A549 (cell line): Measurements from ENCODE around the gene TPD52L1. TPM values are rescaled to one million over a fixed set of nuclear protein-coding genes. Genes with fewer than 3 reads are reported as not detected.
A peak's percentile ranks its signal among the peaks of the same experiment; 100 is the strongest.

ENCODE experiments used
- ATAC-seq, 2 experiments: fragments of 200-7000 bp in 1 of 2; fragments of >200 bp in 1 of 2; cut with Nextera tagmentation in 1 of 2; cut with Tn5 transposase in 1 of 2; 3 replicates each; pipeline versions ENCODE4 v1.8.0 to v1.9.1; 2018 to 2020; ENCODE audit warnings: mild to moderate bottlenecking in 1 of 2, moderate library complexity in 1 of 2
- CTCF ChIA-PET: fragments of 300-600 bp; sonication (Branson Sonifier 250); formaldehyde crosslinking; extraction: SDS; loops from one replicate; lab custom pipeline; 2021; ENCODE audit warnings: antibody characterized with exemption, inconsistent platforms; lab: Yijun Ruan, JAX
- POLR2A ChIA-PET: fragments of 350-600 bp; formaldehyde crosslinking; extraction: SDS; loops from one replicate; lab custom pipeline; 2021; ENCODE audit warnings: antibody characterized with exemption, inconsistent platforms; lab: Yijun Ruan, JAX
- DNase-seq, 2 experiments: peaks; one replicate each; pipeline versions ENCODE4 v3.0.0 to v3.0.0-alpha.2; 2011 to 2016; ENCODE audit warnings: low read depth in 1 of 2, low spot score in 1 of 2
- FAIRE-seq: peaks from 2 replicates; lab custom pipeline; 2011; peaks lifted over from hg19 to GRCh38; lab: Jason Lieb, UNC
- H3K27ac ChIP-seq, 2 experiments: fragments of >200 bp; sonication (Bioruptor Twin); formaldehyde crosslinking; 3 replicates each; pipeline ENCODE4 v1.5.1; 2016 to 2017
- H3K4me1 ChIP-seq: fragments of >200 bp; sonication (Bioruptor Twin); formaldehyde crosslinking; 3 replicates; pipeline ENCODE4 v1.6.1; 2016
- H3K4me2 ChIP-seq: fragments of >200 bp; sonication (Bioruptor Twin); formaldehyde crosslinking; 3 replicates; pipeline ENCODE4 v1.6.1; 2016
- H3K4me3 ChIP-seq: fragments of >200 bp; sonication (Bioruptor Twin); formaldehyde crosslinking; 3 replicates; pipeline ENCODE4 v1.5.1; 2016
- H3K9me3 ChIP-seq: fragments of >200 bp; sonication (Bioruptor Twin); formaldehyde crosslinking; 3 replicates; pipeline ENCODE4 v1.6.1; 2016
- ATOH8 ChIP-seq: fragments of 250-450 bp; sonication (Bioruptor Pico); IDR thresholded peaks from 2 replicates; pipeline ENCODE4 v1.5.0; 2020; ENCODE audit warnings: low read depth, mild to moderate bottlenecking, moderate library complexity
- CBX2 ChIP-seq: fragments of 200-600 bp; sonication (generic); IDR thresholded peaks from 2 replicates; pipeline ENCODE4 v1.6.1; 2016; ENCODE audit warnings: low read depth, mild to moderate bottlenecking, borderline replicate concordance
- CHD2 ChIP-seq: fragments of 150-350 bp; IDR thresholded peaks from 2 replicates; pipeline ENCODE4 v1.6.1; 2014; ENCODE audit warnings: low read length; ENCODE audit not compliant: partially characterized antibody
- CTCF ChIP-seq: fragments of >200 bp; sonication (Bioruptor Twin); formaldehyde crosslinking; IDR thresholded peaks from 3 replicates; pipeline ENCODE4 v1.5.1; 2016
- EHF ChIP-seq: fragments of 250-450 bp; sonication (Bioruptor Pico); IDR thresholded peaks from 2 replicates; pipeline ENCODE4 v1.5.0; 2020; ENCODE audit warnings: mild to moderate bottlenecking
- ELK1 ChIP-seq: fragments of 150-350 bp; IDR thresholded peaks from 2 replicates; pipeline ENCODE4 v1.6.1; 2014; ENCODE audit warnings: low read depth, mild to moderate bottlenecking, low read length
- EP300 ChIP-seq, 2 experiments: fragments of >200 bp; sonication (Bioruptor Twin); formaldehyde crosslinking; IDR thresholded peaks; 2 replicates in 1 of 2; 3 replicates in 1 of 2; pipeline ENCODE4 v1.6.1; 2016 to 2017
- FOSB ChIP-seq: fragments of 250-450 bp; sonication (Bioruptor Pico); IDR thresholded peaks from 2 replicates; pipeline ENCODE4 v1.5.0; 2020; ENCODE audit warnings: mild to moderate bottlenecking, moderate library complexity
- FOSL2 ChIP-seq, 2 experiments: fragments of 450-650 bp in 1 of 2; fragments of >200 bp in 1 of 2; sonication (Bioruptor Twin) in 1 of 2; formaldehyde crosslinking; IDR thresholded peaks; 2 replicates each; pipeline versions ENCODE4 v1.5.0 to v1.6.1; 2016 to 2020; ENCODE audit warnings: mild to moderate bottlenecking in 1 of 2, moderate library complexity in 1 of 2
- FOXS1 ChIP-seq: fragments of 250-450 bp; sonication (Bioruptor Pico); IDR thresholded peaks from 2 replicates; pipeline ENCODE4 v1.5.0; 2020; ENCODE audit warnings: mild to moderate bottlenecking, moderate library complexity
- GATA3 ChIP-seq: IDR thresholded peaks from 2 replicates; pipeline ENCODE4 v1.6.1; 2012; ENCODE audit warnings: borderline replicate concordance
- HMGXB4 ChIP-seq: fragments of 250-450 bp; sonication (Bioruptor Pico); IDR thresholded peaks from 2 replicates; pipeline ENCODE4 v1.5.0; 2021; ENCODE audit warnings: mild to moderate bottlenecking, moderate library complexity, borderline replicate concordance
- JUNB ChIP-seq: fragments of >200 bp; sonication (Bioruptor Twin); formaldehyde crosslinking; IDR thresholded peaks from 2 replicates; pipeline ENCODE4 v1.6.1; 2016
- KDM1A ChIP-seq: fragments of 200-600 bp; sonication (generic); IDR thresholded peaks from 2 replicates; pipeline ENCODE4 v1.6.1; 2016; ENCODE audit warnings: low read depth, mild to moderate bottlenecking
- KDM5A ChIP-seq: fragments of 200-600 bp; sonication (generic); IDR thresholded peaks from 2 replicates; pipeline ENCODE4 v1.6.1; 2016; ENCODE audit warnings: antibody characterized with exemption, mild to moderate bottlenecking
- MAFK ChIP-seq: fragments of 450-650 bp; IDR thresholded peaks from 2 replicates; pipeline ENCODE4 v1.6.1; 2014; ENCODE audit not compliant: partially characterized antibody
- MYC ChIP-seq: IDR thresholded peaks from 2 replicates; pipeline ENCODE4 v1.6.1; 2012; ENCODE audit warnings: mild to moderate bottlenecking, inconsistent platforms, low read length, improper control_type of control experiment, borderline replicate concordance
- NR3C1 ChIP-seq: fragments of >200 bp; sonication (Bioruptor Twin); formaldehyde crosslinking; IDR thresholded peaks from 3 replicates; pipeline ENCODE4 v1.6.1; 2017
- PBX3 ChIP-seq: IDR thresholded peaks from 2 replicates; pipeline ENCODE4 v1.6.1; 2012
- PHF8 ChIP-seq: fragments of 200-600 bp; sonication (generic); IDR thresholded peaks from 2 replicates; pipeline ENCODE4 v1.6.1; 2016; ENCODE audit warnings: low read depth, mild to moderate bottlenecking, antibody characterized with exemption, moderate library complexity, borderline replicate concordance
- RARB ChIP-seq: fragments of 250-450 bp; sonication (Bioruptor Pico); IDR thresholded peaks from 2 replicates; pipeline ENCODE4 v1.8.0; 2021; ENCODE audit warnings: mild to moderate bottlenecking, moderate library complexity
- RCOR1 ChIP-seq: fragments of 150-350 bp; IDR thresholded peaks from 2 replicates; pipeline ENCODE4 v1.6.1; 2014; ENCODE audit warnings: antibody characterized with exemption, low read length, low read depth
- RNF2 ChIP-seq: fragments of 200-600 bp; sonication (generic); IDR thresholded peaks from 2 replicates; pipeline ENCODE4 v1.6.1; 2016; ENCODE audit warnings: low read depth, mild to moderate bottlenecking, antibody characterized with exemption, moderate library complexity, borderline replicate concordance
- SREBF2 ChIP-seq: fragments of 450-650 bp; IDR thresholded peaks from 2 replicates; pipeline ENCODE4 v1.6.1; 2014; ENCODE audit warnings: mild to moderate bottlenecking, moderate library complexity
- TFCP2L1 ChIP-seq: fragments of 250-450 bp; sonication (Bioruptor Pico); IDR thresholded peaks from 2 replicates; pipeline ENCODE4 v1.5.0; 2021; ENCODE audit warnings: mild to moderate bottlenecking
- TP53 ChIP-seq: fragments of 250-450 bp; sonication (Bioruptor Pico); IDR thresholded peaks from 2 replicates; pipeline ENCODE4 v1.5.0; 2021; ENCODE audit warnings: mild to moderate bottlenecking, moderate library complexity
- ZSCAN20 ChIP-seq: fragments of 250-450 bp; sonication (Bioruptor Pico); IDR thresholded peaks from 2 replicates; pipeline ENCODE4 v1.8.0; 2022; ENCODE audit warnings: mild to moderate bottlenecking, moderate library complexity
- WGBS: methylation state at CpG from one replicate; pipeline ENCODE4 v1.1.6; 2017; ENCODE audit errors: missing lambda C conversion rate; 5-methylcytosine and 5-hydroxymethylcytosine counted together
- polyA plus RNA-seq, 4 experiments: library from polyadenylated mRNA; depleted of rRNA in 3 of 4; stranded (reverse); fragments of >200 nt; fragmentation: RNase III in 1 of 4; extraction: RNeasy Plus Mini Kit Qiagen cat#74134 plus additional on column Dnase treatment in 1 of 4; gene quantifications; 2 replicates in 3 of 4; 3 replicates in 1 of 4; pipeline ENCODE4 v1.2.3, GENCODE V29; 2011 to 2017

The TPD52L1 gene
- polyA plus RNA-seq, 2 of the 4 experiments (the other 2 are of a cell fraction): 90.1 to 144 TPM

GRCh38 chr6:125208625-125209249 is 55.2 kb downstream of the TPD52L1 start:
- Histone ChIP-seq H3K9me3 (no peaks in the 10 kb centered on the region), H3K27ac (peak overlapping the region in 1 of 2 experiments; percentile 66; a peak in 2 of 6 replicates), H3K4me1 (peaks cover 30% of the 10 kb centered on the region), H3K4me3 (no peak overlapping the region)
- DNase-seq (no peak), FAIRE-seq (no peak), ATAC-seq (no peak)
- ChIA-PET CTCF (interaction anchor here (1.0 kb wide), 1 partner anchor 26 kb away, joined by 3 read pairs; no protein-coding TSS in a partner anchor), POLR2A (no interaction called here)
- 96% methylated on average over 5 of the region's 5 CpGs for whole genome bisulfite sequencing
- TF ChIP-seq FOSL2 (IDR thresholded peaks at IDR 0.05): no peak
- TF ChIP-seq FOSL2 (CRISPR knock-in tag; IDR thresholded peaks at IDR 0.05): no peak
- TF ChIP-seq ELK1: no peak
- no peak for TF ChIP-seq MAFK
- TF ChIP-seq KDM1A: no peak
- TF ChIP-seq CTCF: no peak
- TF ChIP-seq PBX3: no peak
- no peak for TF ChIP-seq GATA3
- no peak for TF ChIP-seq EP300 (IDR thresholded peaks at IDR 0.05)
- TF ChIP-seq PHF8: no peak
- no peak for TF ChIP-seq RARB
- TF ChIP-seq MYC: no peak
- TF ChIP-seq JUNB: no peak
- no peak for TF ChIP-seq ATOH8
- no peak for TF ChIP-seq TP53 (CRISPR knock-in tag)
- no peak for TF ChIP-seq CHD2
- no peak for TF ChIP-seq EHF (CRISPR knock-in tag)
- TF ChIP-seq SREBF2: no peak
- TF ChIP-seq NR3C1: no peak
- TF ChIP-seq CBX2: no peak
- TF ChIP-seq, all 56 proteins: peak for 0
- H3K4me2 ChIP-seq: no peak overlapping the region

- ChIA-PET CTCF (interaction anchor here (1.2 kb wide), 1 partner anchor 57 kb away, joined by 5 read pairs; the partner anchor contains the start of gene TPD52L1), POLR2A (no interaction called here)
- TF ChIP-seq ZSCAN20 (CRISPR knock-in tag): no peak
- TF ChIP-seq KDM1A: no peak
- no peak for TF ChIP-seq TFCP2L1 (CRISPR knock-in tag)
- TF ChIP-seq RNF2: no peak
- no peak for TF ChIP-seq RCOR1
- TF ChIP-seq FOSB (CRISPR knock-in tag): no peak
- no peak for TF ChIP-seq FOXS1
- no peak for TF ChIP-seq HMGXB4 (CRISPR knock-in tag)
- no peak for TF ChIP-seq KDM5A
- TF ChIP-seq PHF8: no peak
- Histone ChIP-seq H3K4me3 (no peak overlapping the region), H3K9me3 (no peaks in the 10 kb centered on the region), H3K4me1 (peaks cover 29% of the 10 kb centered on the region), H3K27ac (no peak overlapping the region), H3K4me2 (no peak overlapping the region)
- FAIRE-seq: no peak
- WGBS: 94% methylated on average over 3 of the region's 3 CpGs
- no peak for DNase-seq
- ATAC-seq: no peak
Measured at GRCh38 chr6:125210667-125211066, 57.1 kb downstream of the TPD52L1 start.
